Pancreas (tissue), 10 donors: ENCODE results near the gene SMCHD1. TPM values are rescaled to one million over a fixed set of nuclear protein-coding genes. Genes with fewer than 3 reads are reported as not detected.

ENCODE experiments used
- ATAC-seq, 4 donors: fragments of 200-7000 bp; cut with Tn5 transposase; one replicate each; pipeline versions ENCODE4 v1.8.0 to v1.9.1; 2020; ENCODE audit warnings: mild to moderate bottlenecking in 4 of 4, moderate library complexity in 4 of 4
- DNase-seq, 6 donors: peaks; one replicate each; pipeline ENCODE4 v3.0.0-alpha.2; 2020
- FAIRE-seq: peaks from 2 replicates; lab custom pipeline; 2012; peaks lifted over from hg19 to GRCh38; lab: Jason Lieb, UNC
- H3K27ac ChIP-seq, 4 donors: fragments of 200-600 bp; sonication (generic); 1 replicate in 3 of 4; 2 replicates in 1 of 4; pipeline versions ENCODE4 v1.5.0 to v1.8.0; 2020
- H3K27me3 ChIP-seq, 4 donors: fragments of 200-600 bp; one replicate each; pipeline ENCODE4 v1.8.0; 2021
- H3K36me3 ChIP-seq, 3 donors: fragments of 200-600 bp; sonication (generic) in 1 of 3; one replicate each; pipeline versions ENCODE4 v1.5.0 to v1.8.0; 2020 to 2021
- H3K4me1 ChIP-seq, 3 donors: fragments of 200-600 bp; one replicate each; pipeline ENCODE4 v1.8.0; 2021
- H3K4me3 ChIP-seq, 4 donors: fragments of 200-600 bp; sonication (generic) in 2 of 4; one replicate each; pipeline versions ENCODE4 v1.5.0 to v1.8.0; 2020 to 2021
- H3K9me3 ChIP-seq, 4 donors: fragments of 200-600 bp; one replicate each; pipeline ENCODE4 v1.8.0; 2021
- WGBS, 2 donors: extraction: QIAGEN DNeasy Blood & Tissue Kit; methylation state at CpG; one replicate each; pipeline ENCODE4 v1.1.7; 2013; 5-methylcytosine and 5-hydroxymethylcytosine counted together
- intact Hi-C, 3 donors: fragments of 100-400 bp; cut with DNase I; formaldehyde crosslinking; loops; one replicate each; pipeline versions ENCODE4 v1.11.1 to v1.14.2; 2022
- polyA plus RNA-seq, 2 donors: library from polyadenylated mRNA; stranded (reverse); fragments of 200-250 nt; gene quantifications; one replicate each; pipeline ENCODE4 v1.2.3, GENCODE V29; 2013
- total RNA-seq, 6 donors: library from RNA; stranded (reverse); fragmentation: NEBNext Ultra II Directional in 4 of 6; extraction: Animal tissue kit (Norgen Biotek cat#: 25700) in 4 of 6; gene quantifications; one replicate each; pipeline versions ENCODE4 v1.2.1 to v1.2.4, GENCODE V29; 2021 to 2023
- TF ChIP-seq, protein P1 (sequence below), 4 donors: fragments of 200-600 bp; sonication (generic) in 3 of 4; IDR thresholded peaks; one replicate each; pipeline versions ENCODE4 v1.5.0 to v1.8.0; 2021; ENCODE audit warnings: antibody characterized with exemption in 4 of 4
- donor health status: healthy with polysubstance abuse.
- donor health status: DM: no; HTN: no; CAD: no; lungs with moderate emphysema.
- donor health status: DM: no; HTN: no; CAD: no.
- donor health status: control.
- donor health status: control.
- donor health status: Bipolar disorder and iron deficiency.
- donor health status: DM: yes; HTN: yes; CAD: no.
- donor health status: DM: no; HTN: no; CAD: no.
- donor health status: DM: no; HTN: no; CAD: no.
- donor health status: DM: yes; HTN: yes; CAD: no.

SMCHD1 gene
- total and polyA plus RNA-seq, 8 donors: 6.6 to 32.7 (median 25.2) TPM

DNA sequence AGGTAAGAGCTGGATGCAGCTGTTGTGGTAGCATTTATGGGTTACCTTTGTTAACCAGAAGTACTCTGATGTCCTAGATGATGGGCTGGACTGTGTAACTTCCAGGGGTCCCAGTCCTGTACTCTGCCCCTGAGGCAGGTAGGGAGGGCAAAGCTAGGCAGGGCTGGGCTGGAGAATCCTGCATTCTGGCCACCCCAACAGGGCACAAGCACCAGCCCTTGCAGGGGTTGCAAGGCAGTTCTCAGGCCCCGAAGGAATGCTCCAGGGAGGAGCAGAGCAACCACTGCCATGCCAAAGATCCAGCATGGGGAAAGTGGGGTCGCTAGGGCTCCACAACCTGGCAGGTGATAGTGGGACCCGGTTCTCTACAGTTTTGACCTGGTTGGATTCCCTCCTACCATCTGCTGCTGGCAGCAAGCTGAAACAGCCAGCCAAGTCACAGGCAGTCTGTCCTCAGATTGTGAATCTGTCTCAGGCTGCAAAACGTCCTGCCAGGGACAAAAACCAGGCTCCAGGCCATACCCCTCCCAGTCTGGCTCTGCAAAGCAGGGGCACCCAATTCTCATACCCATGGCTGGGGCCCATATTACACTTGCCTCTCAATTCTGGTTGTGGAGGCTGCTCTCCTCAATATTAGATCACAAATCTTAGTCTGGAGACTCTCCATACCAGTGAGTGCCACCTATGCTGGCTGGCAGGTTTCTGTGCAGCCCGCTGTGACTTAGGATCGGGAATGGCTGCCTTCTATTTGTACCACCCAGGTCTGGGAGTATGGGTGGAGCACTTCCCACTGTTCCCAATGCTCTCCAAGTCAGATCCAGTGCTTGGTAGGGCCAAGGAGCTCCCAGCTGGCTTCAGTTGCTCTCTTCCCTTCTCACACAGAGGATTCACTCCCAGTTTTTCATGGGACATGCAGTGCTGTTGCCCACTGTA is 61.1 kb downstream of the SMCHD1 start:
- Histone ChIP-seq H3K27me3 (no peaks in the 10 kb centered on the region), H3K36me3 (peaks cover 2 to 43% (median 18%) of the 10 kb centered on the region in 3 donors), H3K4me3 (no peak overlapping the region), H3K27ac (no peak overlapping the region), H3K4me1 (peaks cover 0 to 5% (median 0%) of the 10 kb centered on the region in 3 donors), H3K9me3 (no peaks in the 10 kb centered on the region)
- intact Hi-C loops: no loop called here
- FAIRE-seq (no peak), DNase-seq (peak in 1 of 6 donors; percentile 40), ATAC-seq (peak in 1 of 4 donors; percentile 11)
- TF ChIP-seq, protein P1, sequence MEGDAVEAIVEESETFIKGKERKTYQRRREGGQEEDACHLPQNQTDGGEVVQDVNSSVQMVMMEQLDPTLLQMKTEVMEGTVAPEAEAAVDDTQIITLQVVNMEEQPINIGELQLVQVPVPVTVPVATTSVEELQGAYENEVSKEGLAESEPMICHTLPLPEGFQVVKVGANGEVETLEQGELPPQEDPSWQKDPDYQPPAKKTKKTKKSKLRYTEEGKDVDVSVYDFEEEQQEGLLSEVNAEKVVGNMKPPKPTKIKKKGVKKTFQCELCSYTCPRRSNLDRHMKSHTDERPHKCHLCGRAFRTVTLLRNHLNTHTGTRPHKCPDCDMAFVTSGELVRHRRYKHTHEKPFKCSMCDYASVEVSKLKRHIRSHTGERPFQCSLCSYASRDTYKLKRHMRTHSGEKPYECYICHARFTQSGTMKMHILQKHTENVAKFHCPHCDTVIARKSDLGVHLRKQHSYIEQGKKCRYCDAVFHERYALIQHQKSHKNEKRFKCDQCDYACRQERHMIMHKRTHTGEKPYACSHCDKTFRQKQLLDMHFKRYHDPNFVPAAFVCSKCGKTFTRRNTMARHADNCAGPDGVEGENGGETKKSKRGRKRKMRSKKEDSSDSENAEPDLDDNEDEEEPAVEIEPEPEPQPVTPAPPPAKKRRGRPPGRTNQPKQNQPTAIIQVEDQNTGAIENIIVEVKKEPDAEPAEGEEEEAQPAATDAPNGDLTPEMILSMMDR (IDR thresholded peaks at IDR 0.05): no peak
- WGBS, 2 donors: 77 to 81% methylated on average over 6 of the region's 6 CpGs

DNA sequence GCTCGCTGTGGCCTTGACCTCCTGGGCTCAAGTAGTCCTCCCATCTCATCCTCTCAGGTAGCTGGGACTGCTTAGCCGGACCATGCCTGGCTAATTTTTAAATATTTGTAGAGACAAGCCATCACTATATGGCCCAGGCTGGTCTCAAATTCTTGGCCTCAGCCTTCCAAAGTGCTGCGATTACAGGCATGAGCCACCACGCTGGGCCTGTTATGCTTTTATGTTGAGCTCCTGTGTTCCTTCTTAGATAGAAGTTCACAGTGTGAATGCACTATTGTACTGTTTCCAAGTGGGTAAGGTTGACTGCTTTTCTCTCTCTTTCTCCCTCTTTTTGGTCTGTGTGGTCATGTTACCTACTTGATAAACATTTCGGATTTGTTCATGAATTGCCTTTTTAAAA is 61.9 kb downstream of the SMCHD1 start:
- 90 to 91% methylated on average over 5 of the region's 5 CpGs for WGBS, 2 donors
- no peak for ATAC-seq

DNA sequence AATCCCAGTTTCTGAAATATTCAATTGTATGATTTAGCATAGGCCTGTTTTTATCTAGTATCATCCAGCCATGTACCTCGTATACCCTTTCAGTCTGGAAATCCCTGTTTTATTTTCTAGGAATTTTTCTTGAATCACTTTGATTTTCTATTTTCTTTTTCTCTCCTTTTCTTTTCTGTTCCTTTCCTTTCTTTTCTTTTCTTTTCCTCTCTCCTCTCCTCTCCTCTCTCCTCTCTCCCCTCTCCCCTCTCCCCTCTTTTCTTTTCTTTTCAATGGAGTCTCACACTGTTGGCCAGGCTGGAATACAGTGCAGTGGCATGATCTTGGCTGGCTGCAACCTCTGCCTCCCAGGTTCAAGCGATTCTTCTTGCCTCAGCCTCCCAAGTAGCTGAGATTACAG is 63.5 kb downstream of the SMCHD1 start:
- peaks cover 2 to 36% (median 9%) of the 10 kb centered on the region in 3 donors for H3K36me3 ChIP-seq
- WGBS, 2 donors: 94 to 97% methylated on average over 2 of the region's 2 CpGs

More for the DNA sequence above, 61.9 kb downstream of the SMCHD1 start:
- peaks cover 0 to 5% (median 0%) of the 10 kb centered on the region in 3 donors for H3K4me1 ChIP-seq
- H3K27me3 ChIP-seq: no peaks in the 10 kb centered on the region
- DNase-seq (no peak), FAIRE-seq (no peak)
- no peak overlapping the region for H3K4me3 ChIP-seq
- TF ChIP-seq, protein P1 (IDR thresholded peaks at IDR 0.05): no peak
- H3K27ac ChIP-seq: no peak overlapping the region
- no peaks in the 10 kb centered on the region for H3K9me3 ChIP-seq
- H3K36me3 ChIP-seq: peaks cover 2 to 42% (median 15%) of the 10 kb centered on the region in 3 donors
- intact Hi-C loops: no loop called here

DNA sequence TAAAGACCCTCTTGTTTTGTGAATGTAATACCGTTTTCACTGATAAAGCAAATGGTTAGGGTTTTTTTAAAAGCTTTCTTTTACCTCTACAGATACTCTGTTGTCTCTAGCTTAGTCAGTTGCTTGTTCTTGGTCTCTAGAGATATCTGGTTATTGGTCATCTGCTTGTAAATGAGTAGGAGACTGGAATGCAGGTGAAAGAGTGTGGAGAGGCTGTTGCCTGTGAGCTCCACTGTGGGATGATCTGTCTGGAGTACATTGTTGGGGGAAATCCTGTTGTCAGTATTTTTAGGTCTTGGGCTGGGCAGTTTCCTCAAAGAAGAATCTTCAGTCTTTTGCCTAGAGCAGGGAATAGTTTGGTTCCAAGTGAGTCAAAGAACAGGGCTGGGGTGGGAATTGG is 67.7 kb downstream of the SMCHD1 start:
- Histone ChIP-seq H3K9me3 (no peaks in the 10 kb centered on the region), H3K27ac (no peak overlapping the region), H3K4me3 (no peak overlapping the region), H3K4me1 (no peaks in the 10 kb centered on the region), H3K27me3 (no peaks in the 10 kb centered on the region), H3K36me3 (peaks cover 0 to 51% (median 9%) of the 10 kb centered on the region in 3 donors)
- TF ChIP-seq, protein P1 (IDR thresholded peaks at IDR 0.05): no peak
- ATAC-seq: no peak
- intact Hi-C loops: no loop called here
- no peak for FAIRE-seq
- WGBS, 2 donors: 84 to 85% methylated on average over 1 of the region's 1 CpG
- DNase-seq: no peak

More for the DNA sequence above, 63.5 kb downstream of the SMCHD1 start:
- H3K4me1 ChIP-seq: peaks cover 0 to 2% (median 0%) of the 10 kb centered on the region in 3 donors
- ATAC-seq: no peak
- no peak for FAIRE-seq
- H3K27ac ChIP-seq: no peak overlapping the region
- no peaks in the 10 kb centered on the region for H3K27me3 ChIP-seq
- intact Hi-C loops: no loop called here
- no peaks in the 10 kb centered on the region for H3K9me3 ChIP-seq
- no peak overlapping the region for H3K4me3 ChIP-seq
- TF ChIP-seq, protein P1 (IDR thresholded peaks at IDR 0.05): no peak
- DNase-seq: no peak
